ENCODE results near the gene NOLC1.

Gene NOLC1

GRCh38 chr10:102122450-102122849 is 29.7 kb upstream of the NOLC1 start:
- no peak for DNase-seq

- no peak for DNase-seq
These were observed 29.0 kb upstream of the NOLC1 start for GRCh38 chr10:102123223-102123622.

GRCh38 chr10:102131286-102132170 is 20.7 kb upstream of the NOLC1 start:
- DNase-seq, result no peak

- DNase-seq, result no peak
These were observed 20.0 kb upstream of the NOLC1 start for GRCh38 chr10:102132193-102132562.

GRCh38 chr10:102132563-102133372 is 19.4 kb upstream of the NOLC1 start, which contains the start of gene PPRC1:
Gene PPRC1, plus strand, starts transcription at chr10:102133040. Its CDS starts 29 bp downstream, at chr10:102133069.
- DNase-seq, result peak; percentile 95 to 96

GRCh38 chr10:102133373-102134195 is 18.6 kb upstream of the NOLC1 start:
- DNase-seq, result peak in 1 of 2 experiments; percentile 72

GRCh38 chr10:102134416-102134815 is 17.8 kb upstream of the NOLC1 start:
- DNase-seq, result no peak

GRCh38 chr10:102135956-102136526 is 16.1 kb upstream of the NOLC1 start:
- DNase-seq, result no peak

GRCh38 chr10:102139281-102140110 is 12.7 kb upstream of the NOLC1 start:
- DNase-seq, result no peak

GRCh38 chr10:102140218-102140617 is 12.0 kb upstream of the NOLC1 start:
- no peak for DNase-seq

- DNase-seq, result no peak
These were observed 11.2 kb upstream of the NOLC1 start for GRCh38 chr10:102140913-102141540.

GRCh38 chr10:102141583-102142107 is 10.5 kb upstream of the NOLC1 start:
- no peak for DNase-seq

GRCh38 chr10:102146971-102147428 is 5.2 kb upstream of the NOLC1 start:
- DNase-seq, result no peak

GRCh38 chr10:102147561-102147960 is 4.6 kb upstream of the NOLC1 start:
- DNase-seq, result no peak

- no peak for DNase-seq
These were observed 3.9 kb upstream of the NOLC1 start for GRCh38 chr10:102148275-102148674.

GRCh38 chr10:102150970-102151773 is 1.0 kb upstream of the NOLC1 start:
- DNase-seq, result no peak

GRCh38 chr10:102152545-102152890 is 329 bp downstream of the NOLC1 start:
- peak in 1 of 2 experiments; percentile 36 for DNase-seq

- DNase-seq, result no peak
These were observed 968 bp downstream of the NOLC1 start for GRCh38 chr10:102153093-102153620.

GRCh38 chr10:102154466-102155116 is 2.4 kb downstream of the NOLC1 start:
- no peak for DNase-seq

Measured in NCI-H526 (cell line).